ENCODE results near the gene COQ2. TPM values are rescaled to one million over a fixed set of nuclear protein-coding genes. Genes with fewer than 3 reads are reported as not detected.

The COQ2 gene
- total and polyA plus RNA-seq, 2 experiments from 2014 or later, result 9.5 to 19.1 TPM

- Histone ChIP-seq H3F3A (ENCODE audit: insufficient read depth) (no peaks in the 10 kb centered on the region), H4K20me1 (ENCODE audit: insufficient read depth) (no peaks in the 10 kb centered on the region), H3K36me3 (ENCODE audit: low read depth) (no peaks in the 10 kb centered on the region), H3K9me2 (ENCODE audit: insufficient read depth) (no peaks in the 10 kb centered on the region), H3K27me3 (replicated peaks; ENCODE audit: insufficient read depth) (no peaks in the 10 kb centered on the region), H3K4me3 (no peak overlapping the region), H2AFZ (peak overlapping the region; percentile 48; the same call in 1 of the 2 replicates), H3K4me2 (ENCODE audit: unreplicated experiment) (no peak overlapping the region), H3K9ac (no peak overlapping the region), H3K4me1 (ENCODE audit: insufficient read depth) (peaks cover 11% of the 10 kb centered on the region), H3K9me3 (ENCODE audit: low read depth) (no peaks in the 10 kb centered on the region), H3K27ac (no peak overlapping the region), H3K79me2 (ENCODE audit: insufficient read depth) (no peaks in the 10 kb centered on the region)
- in situ Hi-C loops (cut with MboI), result no loop called here
- 75 to 83% methylated on average over 10 of the region's 10 CpGs for WGBS, 2 experiments (ENCODE audit: low coverage in 1 of 2, low lambda C conversion rate in 2 of 2, missing lambda C conversion rate in 2 of 2)
- TF ChIP-seq EZH2 (IDR thresholded peaks at IDR 0.05; ENCODE audit: insufficient read depth, poor library complexity, severe bottlenecking) (no peak), EZH2phosphoT487 (IDR thresholded peaks at IDR 0.05; ENCODE audit: insufficient read depth, low read depth) (no peak)
- DNase-seq, result no peak
Measured at GRCh38 chr4:83216959-83217683, 67.5 kb downstream of the COQ2 start.

GRCh38 chr4:83214079-83214478 is 70.5 kb downstream of the COQ2 start:
- no peaks in the 10 kb centered on the region for H4K20me1 ChIP-seq (ENCODE audit: insufficient read depth)

More at GRCh38 chr4:83214079-83214478, 70.5 kb downstream of the COQ2 start:
- H3K27ac ChIP-seq, result no peak overlapping the region
- H3K27me3 ChIP-seq (replicated peaks; ENCODE audit: insufficient read depth), result no peaks in the 10 kb centered on the region
- no peaks in the 10 kb centered on the region for H3K36me3 ChIP-seq (ENCODE audit: low read depth)
- no peaks in the 10 kb centered on the region for H3K79me2 ChIP-seq (ENCODE audit: insufficient read depth)
- H3K4me1 ChIP-seq (ENCODE audit: insufficient read depth), result peaks cover 4% of the 10 kb centered on the region
- no peak overlapping the region for H3K4me3 ChIP-seq
- no peak overlapping the region for H3K4me2 ChIP-seq (ENCODE audit: unreplicated experiment)
- H3F3A ChIP-seq (ENCODE audit: insufficient read depth), result no peaks in the 10 kb centered on the region
- no peak for DNase-seq
- in situ Hi-C loops (cut with MboI), result no loop called here
- TF ChIP-seq EZH2 (IDR thresholded peaks at IDR 0.05; ENCODE audit: insufficient read depth, poor library complexity, severe bottlenecking), result no peak
- TF ChIP-seq EZH2phosphoT487 (IDR thresholded peaks at IDR 0.05; ENCODE audit: insufficient read depth, low read depth), result no peak
- H3K9me2 ChIP-seq (ENCODE audit: insufficient read depth), result no peaks in the 10 kb centered on the region
- H3K9ac ChIP-seq, result no peak overlapping the region
- no peak overlapping the region for H2AFZ ChIP-seq
- H3K9me3 ChIP-seq (ENCODE audit: low read depth), result no peaks in the 10 kb centered on the region

Small RNA genes within 50 kb of the gene (small RNA-seq; reads per million reads assigned to genes)
- not detected for gene AC114781.3 (ENCODE audit: low read depth, low replicate concordance)

Other genes with a start within 250 kb of the COQ2 start
- gene COPS4, start 249.6 kb downstream of the COQ2 start, total RNA-seq (2014; rRNA removed; shearing (Covaris generic)), result 69.2 and 83.7 TPM in 2 replicates
- gene COPS4, start 249.6 kb downstream of the COQ2 start, polyA plus RNA-seq (2016; fragmentation: Nextera tagmentation; extraction: Ambion mirVana), result 67.0 and 74.0 TPM in 2 replicates
- not detected in 2 replicates for gene PLAC8, start 170.1 kb downstream of the COQ2 start, total RNA-seq (2014; rRNA removed; shearing (Covaris generic))
- 0.40 and 0.79 TPM in 2 replicates for gene PLAC8, start 170.1 kb downstream of the COQ2 start, polyA plus RNA-seq (2016; fragmentation: Nextera tagmentation; extraction: Ambion mirVana)
- gene HPSE, start 50.0 kb upstream of the COQ2 start, total RNA-seq (2014; rRNA removed; shearing (Covaris generic)), result 0.54 and 1.0 TPM in 2 replicates
- 0.96 and 1.5 TPM in 2 replicates for gene HPSE, start 50.0 kb upstream of the COQ2 start, polyA plus RNA-seq (2016; fragmentation: Nextera tagmentation; extraction: Ambion mirVana)
- gene HELQ, start 171.0 kb upstream of the COQ2 start, total RNA-seq (2014; rRNA removed; shearing (Covaris generic)), result 6.6 and 7.2 TPM in 2 replicates
- gene HELQ, start 171.0 kb upstream of the COQ2 start, polyA plus RNA-seq (2016; fragmentation: Nextera tagmentation; extraction: Ambion mirVana), result 10.0 and 10.2 TPM in 2 replicates
- gene MRPS18C, start 171.3 kb upstream of the COQ2 start, total RNA-seq (2014; rRNA removed; shearing (Covaris generic)), result 11.9 and 15.8 TPM in 2 replicates
- gene MRPS18C, start 171.3 kb upstream of the COQ2 start, polyA plus RNA-seq (2016; fragmentation: Nextera tagmentation; extraction: Ambion mirVana), result 106 and 109 TPM in 2 replicates
- 13.2 and 15.6 TPM in 2 replicates for gene ABRAXAS1, start 200.3 kb upstream of the COQ2 start, total RNA-seq (2014; rRNA removed; shearing (Covaris generic))
- gene ABRAXAS1, start 200.3 kb upstream of the COQ2 start, polyA plus RNA-seq (2016; fragmentation: Nextera tagmentation; extraction: Ambion mirVana), result 5.8 TPM in 2 replicates